Left ventricle myocardium inferior (tissue), 1 donor: ENCODE data around the gene FIS1. TPM values are rescaled to one million over a fixed set of nuclear protein-coding genes. Genes with fewer than 3 reads are reported as not detected.
A peak's percentile ranks its signal among the peaks of the same experiment; 100 is the strongest.

ENCODE experiments used
- DNase-seq: peaks from one replicate; pipeline ENCODE4 v3.0.0-alpha.2; 2020
- H3K27ac ChIP-seq: fragments of 200-600 bp; replicated peaks from 2 replicates; pipeline ENCODE4 v1.8.0; 2021
- H3K27me3 ChIP-seq: fragments of 200-600 bp; 2 replicates; pipeline ENCODE4 v1.8.0; 2021; ENCODE audit warnings: low read depth
- H3K36me3 ChIP-seq: fragments of 200-600 bp; 2 replicates; pipeline ENCODE4 v1.8.0; 2021
- H3K4me1 ChIP-seq: fragments of 200-600 bp; 2 replicates; pipeline ENCODE4 v1.8.0; 2021
- H3K4me3 ChIP-seq: fragments of 200-600 bp; 2 replicates; pipeline ENCODE4 v1.8.0; 2021; ENCODE audit warnings: mild to moderate bottlenecking, moderate library complexity
- H3K9me3 ChIP-seq: fragments of 200-600 bp; replicated peaks from 2 replicates; pipeline ENCODE4 v1.8.0; 2021
- CTCF ChIP-seq: fragments of 200-600 bp; IDR thresholded peaks from 2 replicates; pipeline ENCODE4 v1.8.0; 2021; ENCODE audit warnings: antibody characterized with exemption, mild to moderate bottlenecking, borderline replicate concordance
- intact Hi-C: fragments of 100-400 bp; cut with micrococcal nuclease; formaldehyde crosslinking; loops from one replicate; pipeline ENCODE4 v1.11.0; 2022
- total RNA-seq: library from RNA; stranded (reverse); fragmentation: NEBNext Ultra II Directional; extraction: Animal tissue kit (Norgen Biotek cat#: 25700); gene quantifications from one replicate; pipeline ENCODE4 v1.2.1, GENCODE V29; 2021
- donor health status: DM: no; HTN: yes; CAD: no; lungs with severe emphysema.

Gene FIS1
- total RNA-seq, 1 donor from 2014 or later = 322 TPM

DNA sequence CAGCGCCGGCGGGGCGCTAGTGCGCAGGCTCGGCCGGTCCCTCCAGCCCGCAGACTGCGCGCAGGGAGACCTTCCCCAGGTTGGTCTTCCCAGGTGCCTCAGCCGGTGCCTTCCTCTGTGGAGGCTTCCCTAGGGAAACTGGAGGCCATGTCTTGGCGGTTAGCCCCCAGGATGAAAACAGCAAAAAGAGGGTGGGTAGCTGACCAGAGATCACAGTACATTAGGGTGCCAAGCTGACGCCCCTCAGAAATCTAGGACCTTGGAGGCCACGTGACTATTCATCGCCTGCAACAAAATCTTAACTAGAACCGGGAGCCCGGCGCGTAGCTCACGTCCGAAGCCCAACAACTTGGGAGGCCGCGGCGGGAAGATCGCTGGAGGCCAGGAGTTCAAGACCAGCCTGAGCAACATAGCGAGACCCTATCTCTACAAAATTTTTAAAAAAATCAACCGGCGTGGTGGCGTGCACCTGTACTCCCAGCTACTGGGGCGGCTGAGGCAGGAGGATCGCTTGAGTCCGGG is 327 bp upstream of the FIS1 start:
- TF ChIP-seq CTCF = no peak
- Histone ChIP-seq H3K4me1 (peaks cover 64% of the 10 kb centered on the region), H3K4me3 (peak overlapping the region; percentile 79), H3K27me3 (no peaks in the 10 kb centered on the region), H3K9me3 (no peaks in the 10 kb centered on the region), H3K27ac (peak overlapping the region; percentile 95), H3K36me3 (peaks cover 27% of the 10 kb centered on the region)
- intact Hi-C loops = no loop called here
- no peak for DNase-seq

DNA sequence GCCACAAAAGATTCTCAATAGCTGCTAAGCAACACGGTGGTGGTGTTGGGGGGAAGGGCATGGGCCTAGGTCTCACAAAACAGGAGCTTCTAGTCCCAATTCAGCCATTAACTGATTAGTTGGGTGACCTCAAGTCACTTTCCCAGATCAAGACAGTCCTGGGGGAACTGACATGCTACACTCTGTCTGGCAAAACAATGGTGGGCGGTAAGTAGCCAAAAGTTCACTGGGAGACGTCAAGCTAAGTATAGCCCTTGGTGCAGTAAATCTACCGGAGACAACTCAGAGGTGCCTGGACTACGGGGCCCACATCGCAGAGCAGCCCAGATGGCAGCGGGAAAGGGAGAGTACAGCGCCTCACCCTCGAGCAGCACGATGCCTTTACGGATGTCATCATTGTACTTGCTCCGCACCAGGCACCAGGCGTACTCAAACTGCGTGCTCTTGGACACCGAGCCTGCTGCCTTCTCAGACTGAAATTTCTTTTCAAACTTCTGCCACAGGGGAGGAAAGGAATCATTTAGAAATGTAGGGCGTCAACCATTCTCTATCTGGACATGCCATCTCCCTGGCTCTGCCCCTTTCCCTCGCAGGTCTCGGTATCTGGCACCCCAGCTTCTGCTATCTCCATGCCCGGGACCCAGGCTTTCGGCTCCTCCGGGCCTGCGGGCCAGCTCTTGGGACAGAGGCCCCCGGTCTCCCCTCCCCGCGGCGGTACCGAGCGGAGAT is 1.1 kb downstream of the FIS1 start:
- H3K9me3 ChIP-seq = no peaks in the 10 kb centered on the region
- H3K27ac ChIP-seq = peak overlapping the region; percentile 95
- no peaks in the 10 kb centered on the region for H3K27me3 ChIP-seq
- peaks cover 26% of the 10 kb centered on the region for H3K36me3 ChIP-seq
- intact Hi-C loops = no loop called here
- DNase-seq = no peak
- peaks cover 77% of the 10 kb centered on the region for H3K4me1 ChIP-seq
- peak overlapping the region; percentile 79 for H3K4me3 ChIP-seq
- no peak for TF ChIP-seq CTCF

DNA sequence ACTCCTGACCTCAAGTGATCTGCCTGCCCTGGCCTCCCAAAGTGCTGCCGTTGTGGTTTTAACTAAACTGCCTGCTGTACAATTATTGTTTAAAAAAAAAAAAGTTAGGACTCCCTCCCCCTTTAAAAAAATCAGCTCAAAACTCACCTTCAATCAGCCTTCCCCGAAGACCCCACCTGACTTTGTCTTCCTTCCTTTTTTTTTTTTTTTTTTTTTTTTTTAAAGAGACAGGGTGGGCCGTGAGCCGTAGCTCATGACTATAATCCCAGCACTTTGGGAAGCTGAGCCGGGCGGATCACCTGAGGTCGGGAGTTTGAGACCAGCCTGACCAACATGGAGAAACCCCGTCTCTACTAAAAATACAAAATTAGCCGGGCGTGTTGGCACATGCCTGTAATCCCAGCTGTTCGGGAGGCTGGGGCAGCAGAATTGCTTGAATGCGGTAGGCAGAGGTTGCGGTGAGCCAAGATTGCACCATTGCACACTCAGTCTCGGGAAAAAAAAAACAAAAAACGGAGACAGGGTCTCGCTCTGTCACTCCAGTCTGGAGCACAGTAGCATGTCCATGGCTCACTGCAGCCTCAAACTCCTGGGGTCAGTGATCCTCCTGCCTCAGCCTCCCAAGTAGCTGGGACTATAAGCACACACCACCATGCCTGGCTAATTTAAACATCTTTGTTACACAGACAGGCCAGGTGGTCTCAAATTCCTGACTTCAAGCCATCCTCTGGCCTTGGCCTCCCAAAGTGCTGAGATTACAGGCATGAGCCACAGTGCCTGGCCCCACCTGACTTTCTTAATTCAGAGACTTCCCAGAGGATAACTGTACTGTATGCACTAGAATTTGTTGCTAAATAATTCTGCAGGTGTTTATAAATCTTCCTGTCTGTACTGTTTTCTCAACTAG is 3.2 kb downstream of the FIS1 start:
- Histone ChIP-seq H3K27me3 (no peaks in the 10 kb centered on the region), H3K27ac (peak overlapping the region; percentile 21), H3K4me1 (peaks cover 96% of the 10 kb centered on the region), H3K9me3 (no peaks in the 10 kb centered on the region), H3K4me3 (no peak overlapping the region), H3K36me3 (peaks cover 26% of the 10 kb centered on the region)
- no peak for TF ChIP-seq CTCF
- no peak for DNase-seq
- intact Hi-C loops = no loop called here

- intact Hi-C loops = no loop called here
- peaks cover 26% of the 10 kb centered on the region for H3K36me3 ChIP-seq
Observed at GRCh38 chr7:101241015-101241363, 3.9 kb downstream of the FIS1 start.

More at GRCh38 chr7:101241015-101241363, 3.9 kb downstream of the FIS1 start:
- no peak for TF ChIP-seq CTCF
- H3K27ac ChIP-seq = peak overlapping the region; percentile 87
- H3K4me3 ChIP-seq = no peak overlapping the region
- DNase-seq = no peak
- H3K27me3 ChIP-seq = no peaks in the 10 kb centered on the region
- no peaks in the 10 kb centered on the region for H3K9me3 ChIP-seq
- H3K4me1 ChIP-seq = peaks cover 90% of the 10 kb centered on the region
